K562 (cell line): ENCODE data around the gene DLGAP1.

Experiments used
- CAMTA2 ChIP-seq: fragments of 250-450 bp; sonication (Bioruptor Pico); conservative IDR thresholded peaks from 2 replicates; pipeline ENCODE4 v1.5.1; 2022
- CHD4 ChIP-seq: fragments of 200-600 bp; sonication (generic); IDR thresholded peaks from 3 replicates; pipeline ENCODE4 v1.6.1; 2012; ENCODE audit warnings: low read depth, mild to moderate bottlenecking, mixed read lengths, low read length, inconsistent platforms; ENCODE audit not compliant: insufficient read depth, insufficient replicate concordance, poor library complexity, severe bottlenecking
- SP1 ChIP-seq: sonication (generic); formaldehyde crosslinking; IDR thresholded peaks from 2 replicates; pipeline ENCODE4 v1.8.1; 2022; ENCODE audit warnings: mild to moderate bottlenecking, missing genetic modification reagents
- ZNF143 ChIP-seq: sonication (generic); formaldehyde crosslinking; IDR thresholded peaks from 2 replicates; pipeline ENCODE4 v1.9.0; 2022; ENCODE audit warnings: mild to moderate bottlenecking, missing genetic modification reagents
- TF ChIP-seq, protein P1 (sequence below): sonication (generic); formaldehyde crosslinking; IDR thresholded peaks from 2 replicates; pipeline ENCODE4 v1.8.0; 2023; ENCODE audit warnings: mild to moderate bottlenecking, missing genetic modification reagents

DNA sequence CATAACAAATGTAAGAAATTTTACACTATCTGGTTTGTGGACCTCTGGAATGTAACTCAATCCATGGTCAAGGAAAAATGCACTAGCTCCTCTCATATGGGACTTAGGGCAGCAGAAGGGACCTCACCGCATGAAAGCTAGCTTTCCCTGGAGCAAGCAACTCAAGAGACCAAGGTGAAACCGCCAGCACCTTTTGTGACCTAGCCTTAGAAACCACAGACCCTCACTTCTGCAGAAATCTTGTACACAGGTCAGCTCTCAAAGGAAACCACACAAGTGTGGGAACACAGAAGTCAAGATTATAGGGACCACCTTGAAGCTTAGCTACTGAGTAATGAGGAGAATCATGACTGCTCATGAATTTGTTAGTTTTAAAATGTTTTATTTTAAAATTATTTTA is 222.5 kb downstream of the DLGAP1 start:
- no peak for TF ChIP-seq CHD4
- no peak for TF ChIP-seq CAMTA2 (CRISPR knock-in tag)
- no peak for TF ChIP-seq SP1
- no peak for TF ChIP-seq ZNF143 (CRISPR knock-in tag)
- TF ChIP-seq, protein P1, sequence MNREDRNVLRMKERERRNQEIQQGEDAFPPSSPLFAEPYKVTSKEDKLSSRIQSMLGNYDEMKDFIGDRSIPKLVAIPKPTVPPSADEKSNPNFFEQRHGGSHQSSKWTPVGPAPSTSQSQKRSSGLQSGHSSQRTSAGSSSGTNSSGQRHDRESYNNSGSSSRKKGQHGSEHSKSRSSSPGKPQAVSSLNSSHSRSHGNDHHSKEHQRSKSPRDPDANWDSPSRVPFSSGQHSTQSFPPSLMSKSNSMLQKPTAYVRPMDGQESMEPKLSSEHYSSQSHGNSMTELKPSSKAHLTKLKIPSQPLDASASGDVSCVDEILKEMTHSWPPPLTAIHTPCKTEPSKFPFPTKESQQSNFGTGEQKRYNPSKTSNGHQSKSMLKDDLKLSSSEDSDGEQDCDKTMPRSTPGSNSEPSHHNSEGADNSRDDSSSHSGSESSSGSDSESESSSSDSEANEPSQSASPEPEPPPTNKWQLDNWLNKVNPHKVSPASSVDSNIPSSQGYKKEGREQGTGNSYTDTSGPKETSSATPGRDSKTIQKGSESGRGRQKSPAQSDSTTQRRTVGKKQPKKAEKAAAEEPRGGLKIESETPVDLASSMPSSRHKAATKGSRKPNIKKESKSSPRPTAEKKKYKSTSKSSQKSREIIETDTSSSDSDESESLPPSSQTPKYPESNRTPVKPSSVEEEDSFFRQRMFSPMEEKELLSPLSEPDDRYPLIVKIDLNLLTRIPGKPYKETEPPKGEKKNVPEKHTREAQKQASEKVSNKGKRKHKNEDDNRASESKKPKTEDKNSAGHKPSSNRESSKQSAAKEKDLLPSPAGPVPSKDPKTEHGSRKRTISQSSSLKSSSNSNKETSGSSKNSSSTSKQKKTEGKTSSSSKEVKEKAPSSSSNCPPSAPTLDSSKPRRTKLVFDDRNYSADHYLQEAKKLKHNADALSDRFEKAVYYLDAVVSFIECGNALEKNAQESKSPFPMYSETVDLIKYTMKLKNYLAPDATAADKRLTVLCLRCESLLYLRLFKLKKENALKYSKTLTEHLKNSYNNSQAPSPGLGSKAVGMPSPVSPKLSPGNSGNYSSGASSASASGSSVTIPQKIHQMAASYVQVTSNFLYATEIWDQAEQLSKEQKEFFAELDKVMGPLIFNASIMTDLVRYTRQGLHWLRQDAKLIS (CRISPR knock-in tag): no peak
